Loucy (cell line): ENCODE data around the gene LRBA.

Experiments
- CTCF ChIP-seq: fragments of 200-600 bp; sonication (generic); conservative IDR thresholded peaks from 2 replicates; pipeline ENCODE4 v1.5.1; 2014; ENCODE audit warnings: mild to moderate bottlenecking, antibody characterized with exemption, low read length
- EZH2phosphoT487 ChIP-seq: fragments of 200-600 bp; IDR thresholded peaks from 2 replicates; pipeline ENCODE4 v1.6.1; 2018; ENCODE audit warnings: antibody characterized with exemption, mild to moderate bottlenecking, moderate library complexity, borderline replicate concordance

GRCh38 chr4:150580306-150580705 is 434.8 kb downstream of the LRBA start:
- TF ChIP-seq CTCF (no peak), EZH2phosphoT487 (no peak)
